ENCODE measurements around the gene ABI3. TPM values are rescaled to one million over a fixed set of nuclear protein-coding genes. Genes with fewer than 3 reads are reported as not detected.
A peak's percentile ranks its signal among the peaks of the same experiment; 100 is the strongest.

The ABI3 gene
- total and polyA plus RNA-seq, 2 donors = 3.0 to 11.7 TPM

DNA sequence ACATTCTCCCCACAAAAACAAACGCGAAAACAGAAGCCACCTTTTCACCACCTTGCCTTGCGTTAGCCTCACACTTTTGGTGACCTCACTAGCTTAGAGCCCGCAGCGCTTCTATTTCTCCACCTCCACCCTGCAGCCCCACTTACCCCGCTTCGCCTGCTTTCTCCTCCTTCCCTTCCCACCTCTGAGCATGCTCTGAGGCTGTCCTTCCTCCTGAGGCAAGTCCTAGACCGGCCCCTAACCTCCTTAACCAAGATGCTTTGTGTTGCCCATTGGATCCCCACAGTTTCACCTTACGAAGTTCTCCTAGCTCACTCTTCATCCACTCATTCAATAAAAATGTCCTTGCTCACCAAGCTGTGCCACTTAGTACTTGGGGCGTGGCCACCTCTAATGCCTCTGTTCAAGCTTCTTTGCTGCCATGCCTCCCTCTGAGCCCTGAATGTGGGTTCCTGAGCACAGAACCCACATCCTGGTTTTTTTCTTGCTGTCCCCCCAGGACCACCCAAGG is 1.4 kb upstream of the ABI3 start:
- DNase-seq (ENCODE audit: extremely low spot score) = no peak
- no peak overlapping the region for H3K27ac ChIP-seq (ENCODE audit: low read depth)
- 86% methylated on average over 10 of the region's 10 CpGs for WGBS

DNA sequence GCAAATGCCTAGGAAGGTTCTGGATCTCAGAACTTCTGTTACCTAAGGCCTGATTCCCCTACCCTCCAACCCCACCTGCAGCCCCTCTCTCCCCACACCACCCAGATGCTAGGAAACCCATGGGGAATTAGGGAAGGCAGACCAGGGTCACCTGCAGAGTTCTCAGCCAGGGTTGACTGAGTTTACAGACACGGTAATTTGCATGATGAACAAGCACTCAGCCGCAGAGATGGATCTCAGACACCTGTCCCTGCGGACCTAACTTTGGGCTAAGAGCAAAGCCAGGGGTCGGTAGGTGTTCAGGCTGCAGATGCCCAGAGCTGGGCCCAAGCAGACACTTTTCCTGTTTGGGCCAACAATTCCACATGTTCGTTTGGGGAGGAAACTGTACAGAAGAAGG is 2.9 kb downstream of the ABI3 start:
- H3K27ac ChIP-seq (ENCODE audit: low read depth) = no peak overlapping the region
- no peak for DNase-seq (ENCODE audit: extremely low spot score)
- H3K36me3 ChIP-seq (ENCODE audit: insufficient read depth) = peaks cover 1% of the 10 kb centered on the region
- WGBS = 71% methylated on average over 5 of the region's 5 CpGs
- H3K4me1 ChIP-seq (ENCODE audit: insufficient read depth) = no peaks in the 10 kb centered on the region
- H3K4me3 ChIP-seq (ENCODE audit: low read depth, low read length) = no peak overlapping the region

More for the DNA sequence above, 1.4 kb upstream of the ABI3 start:
- Histone ChIP-seq H3K36me3 (ENCODE audit: insufficient read depth) (peaks cover 1% of the 10 kb centered on the region), H3K4me3 (ENCODE audit: low read depth, low read length) (no peak overlapping the region), H3K4me1 (ENCODE audit: insufficient read depth) (no peaks in the 10 kb centered on the region)

- Histone ChIP-seq H3K4me1 (ENCODE audit: insufficient read depth) (no peaks in the 10 kb centered on the region), H3K36me3 (ENCODE audit: insufficient read depth) (peaks cover under 1% of the 10 kb centered on the region), H3K4me3 (ENCODE audit: low read depth, low read length) (no peak overlapping the region), H3K27ac (ENCODE audit: low read depth) (no peak overlapping the region)
- no peak for DNase-seq (ENCODE audit: extremely low spot score)
- 93% methylated on average over 2 of the region's 2 CpGs for WGBS
These were observed 3.3 kb downstream of the ABI3 start for GRCh38 chr17:49213847-49214246.

- no peaks in the 10 kb centered on the region for H3K36me3 ChIP-seq (ENCODE audit: insufficient read depth)
- no peak overlapping the region for H3K4me3 ChIP-seq (ENCODE audit: low read depth, low read length)
- 59% methylated on average over 12 of the region's 12 CpGs for WGBS
- no peaks in the 10 kb centered on the region for H3K4me1 ChIP-seq (ENCODE audit: insufficient read depth)
- no peak for DNase-seq (ENCODE audit: extremely low spot score)
- H3K27ac ChIP-seq (ENCODE audit: low read depth) = no peak overlapping the region
These were observed 4.3 kb downstream of the ABI3 start for GRCh38 chr17:49214676-49215360.

DNA sequence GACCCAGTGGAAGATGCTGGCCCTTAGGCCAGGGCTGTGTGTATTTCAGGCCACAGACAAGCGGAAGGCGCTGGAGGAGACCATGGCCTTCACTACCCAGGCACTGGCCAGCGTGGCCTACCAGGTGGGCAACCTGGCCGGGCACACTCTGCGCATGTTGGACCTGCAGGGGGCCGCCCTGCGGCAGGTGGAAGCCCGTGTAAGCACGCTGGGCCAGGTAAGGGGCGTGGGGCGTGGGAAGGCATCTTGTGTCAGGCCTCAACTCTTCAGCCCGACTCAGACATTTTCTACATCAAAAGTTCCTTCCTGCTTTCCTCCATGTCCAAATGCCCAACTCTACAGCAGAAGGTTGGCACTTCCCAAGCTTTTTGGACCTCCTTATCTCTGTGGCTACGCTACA is 6.0 kb downstream of the ABI3 start:
- no peak for DNase-seq (ENCODE audit: extremely low spot score)
- Histone ChIP-seq H3K36me3 (ENCODE audit: insufficient read depth) (no peaks in the 10 kb centered on the region), H3K4me3 (ENCODE audit: low read depth, low read length) (no peak overlapping the region), H3K4me1 (ENCODE audit: insufficient read depth) (no peaks in the 10 kb centered on the region), H3K27ac (ENCODE audit: low read depth) (no peak overlapping the region)
- 85% methylated on average over 13 of the region's 13 CpGs for whole genome bisulfite sequencing

DNA sequence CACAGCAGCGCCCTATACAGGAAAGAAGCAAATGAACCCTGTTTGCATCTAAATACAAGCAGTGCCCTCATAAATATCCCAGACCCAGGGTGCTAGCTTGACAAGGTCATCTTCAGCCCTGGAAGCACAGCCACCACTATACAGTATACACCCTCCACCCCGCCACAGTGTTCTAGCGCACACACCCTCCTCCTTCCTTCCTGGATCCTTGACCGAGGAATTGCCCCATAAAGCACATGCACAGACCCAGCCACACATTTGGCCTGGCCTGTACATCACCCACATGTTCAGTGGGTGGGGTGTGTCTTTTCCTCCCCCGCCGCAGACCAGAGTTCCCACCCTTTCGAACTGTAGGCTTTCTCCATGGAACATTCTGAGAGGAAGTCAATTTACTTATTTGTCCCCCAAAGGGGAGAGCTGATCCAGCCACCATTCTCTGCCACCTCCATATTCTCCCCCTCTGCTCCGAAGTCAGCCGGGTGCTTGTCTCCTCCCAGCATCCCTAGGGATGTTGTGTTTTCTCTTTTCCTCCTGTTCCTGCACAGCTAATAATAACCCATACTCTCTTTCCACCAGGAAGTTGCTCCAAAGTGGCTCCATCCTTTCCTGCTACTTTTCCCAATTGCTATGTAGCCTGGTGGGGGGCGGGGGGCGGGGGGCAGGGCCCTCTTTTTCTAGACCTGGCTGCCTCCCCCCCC is 6.6 kb downstream of the ABI3 start:
- Histone ChIP-seq H3K27ac (ENCODE audit: low read depth) (no peak overlapping the region), H3K36me3 (ENCODE audit: insufficient read depth) (no peaks in the 10 kb centered on the region), H3K4me1 (ENCODE audit: insufficient read depth) (no peaks in the 10 kb centered on the region), H3K4me3 (ENCODE audit: low read depth, low read length) (no peak overlapping the region)
- no peak for DNase-seq (ENCODE audit: extremely low spot score)
- WGBS = 63% methylated on average over 11 of the region's 11 CpGs

DNA sequence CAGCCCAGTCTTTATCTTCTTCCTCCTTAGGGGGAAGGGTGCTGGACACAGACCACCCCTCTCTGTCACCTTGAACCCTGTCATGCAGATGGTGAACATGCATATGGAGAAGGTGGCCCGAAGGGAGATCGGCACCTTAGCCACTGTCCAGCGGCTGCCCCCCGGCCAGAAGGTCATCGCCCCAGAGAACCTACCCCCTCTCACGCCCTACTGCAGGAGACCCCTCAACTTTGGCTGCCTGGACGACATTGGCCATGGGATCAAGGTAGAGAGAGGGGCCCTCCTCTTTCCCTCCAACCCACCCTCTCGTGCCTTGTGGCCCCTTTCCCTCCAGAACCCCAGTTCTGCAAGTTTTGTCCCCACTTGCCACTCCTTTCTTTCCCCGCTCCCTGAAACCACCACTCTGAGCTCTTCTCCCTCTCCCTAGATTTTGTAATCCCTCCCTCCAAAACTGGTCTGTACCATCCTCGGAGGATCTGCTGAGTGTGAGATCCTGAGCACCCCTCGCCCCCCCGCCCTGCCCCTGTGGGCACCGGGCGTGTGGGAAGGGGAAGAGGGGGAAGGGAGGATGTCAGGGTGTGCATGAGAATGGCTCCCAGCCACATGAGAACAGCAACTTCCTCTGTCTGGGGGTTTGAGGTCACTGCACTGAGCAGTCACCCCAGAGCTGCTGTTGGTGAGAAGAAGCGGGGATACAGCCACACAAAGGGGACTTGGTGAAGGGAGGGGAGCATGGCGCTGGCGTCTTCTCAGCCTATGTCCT is 7.3 kb downstream of the ABI3 start:
- no peaks in the 10 kb centered on the region for H3K4me1 ChIP-seq (ENCODE audit: insufficient read depth)
- no peak overlapping the region for H3K4me3 ChIP-seq (ENCODE audit: low read depth, low read length)
- H3K27ac ChIP-seq (ENCODE audit: low read depth) = no peak overlapping the region
- DNase-seq (ENCODE audit: extremely low spot score) = no peak
- 72% methylated on average over 17 of the region's 17 CpGs for whole genome bisulfite sequencing
- no peaks in the 10 kb centered on the region for H3K36me3 ChIP-seq (ENCODE audit: insufficient read depth)

- 41% methylated on average over 37 of the region's 37 CpGs for WGBS
- Histone ChIP-seq H3K36me3 (ENCODE audit: insufficient read depth) (no peaks in the 10 kb centered on the region), H3K4me3 (ENCODE audit: low read depth, low read length) (no peak overlapping the region), H3K4me1 (ENCODE audit: insufficient read depth) (peaks cover 4% of the 10 kb centered on the region), H3K27ac (ENCODE audit: low read depth) (peak overlapping the region; percentile 25)
- no peak for DNase-seq (ENCODE audit: extremely low spot score)
These were observed 8.7 kb downstream of the ABI3 start for GRCh38 chr17:49218941-49219913.

DNA sequence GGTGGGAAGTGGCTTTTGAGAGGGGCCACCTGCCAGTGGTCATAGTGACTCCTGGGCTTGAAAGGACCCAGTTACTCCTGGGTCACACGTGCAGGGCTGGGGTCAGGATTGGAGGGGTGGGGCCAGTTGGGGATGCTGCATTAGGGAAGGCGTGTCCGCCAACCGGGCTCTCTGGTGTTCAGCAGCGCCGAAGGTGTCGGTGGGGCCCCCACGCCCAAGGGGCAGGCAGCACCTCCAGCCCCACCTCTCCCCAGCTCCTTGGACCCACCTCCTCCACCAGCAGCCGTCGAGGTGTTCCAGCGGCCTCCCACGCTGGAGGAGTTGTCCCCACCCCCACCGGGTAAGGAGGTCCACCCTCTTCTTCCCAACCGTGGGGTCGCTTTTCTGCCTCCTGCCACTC is 9.5 kb downstream of the ABI3 start:
- DNase-seq (ENCODE audit: extremely low spot score) = no peak
- no peaks in the 10 kb centered on the region for H3K36me3 ChIP-seq (ENCODE audit: insufficient read depth)
- no peak overlapping the region for H3K27ac ChIP-seq (ENCODE audit: low read depth)
- peaks cover 4% of the 10 kb centered on the region for H3K4me1 ChIP-seq (ENCODE audit: insufficient read depth)
- 70% methylated on average over 15 of the region's 15 CpGs for WGBS
- H3K4me3 ChIP-seq (ENCODE audit: low read depth, low read length) = no peak overlapping the region

- 13% methylated on average over 9 of the region's 9 CpGs for WGBS
- no peak overlapping the region for H3K27ac ChIP-seq (ENCODE audit: low read depth)
- no peak overlapping the region for H3K4me3 ChIP-seq (ENCODE audit: low read depth, low read length)
- no peak for DNase-seq (ENCODE audit: extremely low spot score)
- H3K36me3 ChIP-seq (ENCODE audit: insufficient read depth) = no peaks in the 10 kb centered on the region
- H3K4me1 ChIP-seq (ENCODE audit: insufficient read depth) = peaks cover 4% of the 10 kb centered on the region
These were observed 12.6 kb downstream of the ABI3 start for GRCh38 chr17:49223168-49223516.

DNA sequence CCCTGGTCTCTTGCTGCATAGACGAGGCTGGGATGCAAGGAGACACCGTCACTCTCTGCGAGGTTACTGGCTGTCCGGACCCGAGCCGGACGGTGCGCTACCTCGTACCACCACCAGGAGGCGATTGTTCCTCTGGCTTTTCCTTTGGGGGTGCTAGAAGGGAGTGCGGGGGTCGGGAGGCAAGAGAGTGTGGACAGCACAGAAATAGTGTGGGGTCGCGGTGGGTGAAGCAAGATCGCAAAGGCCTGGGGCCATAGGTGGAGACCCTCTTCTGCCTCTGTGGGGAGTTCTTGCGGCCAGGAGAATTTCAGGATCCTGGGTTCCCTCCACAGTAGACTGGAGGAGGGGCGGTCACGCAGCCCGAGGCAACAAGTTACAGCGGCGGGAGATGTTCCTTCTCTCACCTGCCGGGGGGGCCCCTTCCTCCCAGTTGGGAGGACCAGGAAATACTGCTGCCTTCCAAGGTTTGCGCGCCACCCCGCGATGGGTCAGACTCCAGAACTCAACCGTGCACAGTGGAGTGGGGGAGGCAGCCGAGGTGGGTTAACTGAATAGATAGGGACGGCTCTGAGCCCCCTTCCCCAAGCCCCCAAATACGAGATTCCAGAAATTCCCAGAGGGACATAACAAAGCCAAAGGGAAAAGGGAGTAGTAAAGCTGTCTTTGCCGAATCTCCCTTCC is 13.2 kb downstream of the ABI3 start:
- no peak for DNase-seq (ENCODE audit: extremely low spot score)
- H3K27ac ChIP-seq (ENCODE audit: low read depth) = no peak overlapping the region
- WGBS = 4% methylated on average over 31 of the region's 31 CpGs
- H3K4me3 ChIP-seq (ENCODE audit: low read depth, low read length) = no peak overlapping the region
- no peaks in the 10 kb centered on the region for H3K36me3 ChIP-seq (ENCODE audit: insufficient read depth)
- H3K4me1 ChIP-seq (ENCODE audit: insufficient read depth) = peaks cover 4% of the 10 kb centered on the region

DNA sequence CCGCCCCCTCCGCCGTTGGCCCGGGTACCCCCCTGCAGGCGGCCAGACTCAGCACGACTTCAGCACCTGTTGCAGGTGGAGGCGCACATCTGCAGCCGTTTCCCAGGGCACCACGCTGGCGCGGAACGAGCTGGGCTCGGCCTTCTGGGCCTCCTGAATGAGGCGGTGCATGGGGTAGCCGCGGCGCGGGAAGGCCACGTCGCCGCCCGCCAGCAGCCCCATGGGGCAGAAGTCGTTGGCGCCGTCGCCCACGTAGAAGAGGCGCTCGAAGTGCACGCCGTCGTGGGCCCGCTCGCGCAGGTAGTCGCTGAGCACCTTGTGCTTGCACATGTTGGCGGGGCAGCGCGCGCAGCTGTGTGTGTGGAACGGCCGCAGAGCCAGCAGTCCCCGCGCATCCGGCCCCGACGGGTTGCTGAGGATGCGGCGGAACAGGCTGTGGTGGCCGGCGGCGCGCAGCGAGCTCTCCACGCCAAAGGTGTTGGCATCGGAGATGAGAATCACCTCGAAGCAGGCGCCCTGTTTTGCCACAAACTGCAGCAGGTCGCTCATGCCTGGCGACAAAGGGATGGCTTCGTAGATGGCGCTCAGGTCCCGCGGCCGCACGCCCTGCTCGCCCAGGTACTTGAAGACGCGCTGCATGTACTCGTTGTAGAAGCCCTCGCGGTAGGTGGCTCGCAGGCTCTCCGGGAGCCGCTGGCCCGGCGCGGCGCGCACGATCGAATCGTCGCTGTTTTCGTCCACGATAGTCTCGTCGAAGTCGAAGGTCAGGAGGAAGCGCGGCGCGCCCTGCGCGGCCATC is 13.9 kb downstream of the ABI3 start:
- H3K4me1 ChIP-seq (ENCODE audit: insufficient read depth) = peaks cover 4% of the 10 kb centered on the region
- H3K36me3 ChIP-seq (ENCODE audit: insufficient read depth) = no peaks in the 10 kb centered on the region
- H3K4me3 ChIP-seq (ENCODE audit: low read depth, low read length) = no peak overlapping the region
- WGBS = 3% methylated on average over 95 of the region's 95 CpGs
- H3K27ac ChIP-seq (ENCODE audit: low read depth) = no peak overlapping the region
- no peak for DNase-seq (ENCODE audit: extremely low spot score)
